Progenitor cell of endocrine pancreas (in vitro differentiated cells): Measurements from ENCODE around the gene LGALS7B. TPM values are rescaled to one million over a fixed set of nuclear protein-coding genes. Genes with fewer than 3 reads are reported as not detected.
"Not testable (repeated sequence)": the region's sequence is repeated elsewhere in the genome, so short reads cannot be mapped to it uniquely, and the experiment has no call there.

Experiments
- DNase-seq: peaks from one replicate; pipeline ENCODE4 v3.0.0; 2021; ENCODE audit warnings: low spot score; ENCODE audit not compliant: unreplicated experiment
- H3K27ac Mint-ChIP-seq: 2 replicates; pipeline ENCODE4 v1.8.0; 2021; ENCODE audit warnings: mild to moderate bottlenecking, moderate library complexity, mixed read lengths
- H3K27me3 Mint-ChIP-seq: 2 replicates; pipeline ENCODE4 v1.8.0; 2021; ENCODE audit warnings: mixed read lengths
- H3K36me3 Mint-ChIP-seq: 2 replicates; pipeline ENCODE4 v1.8.0; 2022; ENCODE audit warnings: mixed read lengths; ENCODE audit not compliant: insufficient read depth
- H3K4me1 Mint-ChIP-seq: 2 replicates; pipeline ENCODE4 v1.8.0; 2021; ENCODE audit warnings: low read depth, mixed read lengths
- H3K4me3 Mint-ChIP-seq: 2 replicates; pipeline ENCODE4 v1.8.0; 2021; ENCODE audit warnings: low read depth, mild to moderate bottlenecking, moderate library complexity, mixed read lengths
- H3K9me3 Mint-ChIP-seq: 2 replicates; pipeline ENCODE4 v1.8.0; 2021; ENCODE audit warnings: low read depth, mixed read lengths
- CTCF ChIP-seq: fragments of 200-600 bp; sonication (generic); IDR thresholded peaks from one replicate; pipeline ENCODE4 v1.5.0; 2021; ENCODE audit warnings: antibody characterized with exemption, mild to moderate bottlenecking; ENCODE audit not compliant: unreplicated experiment
- total RNA-seq: library from RNA; stranded (reverse); gene quantifications from 2 replicates; pipeline ENCODE4 v1.2.1, GENCODE V29; 2021

Gene LGALS7B
- total RNA-seq, 1 donor from 2014 or later, result not detected

- Mint-ChIP-seq H3K27ac (no peak overlapping the region), H3K4me1 (peaks cover 8% of the 10 kb centered on the region), H3K27me3 (no peaks in the 10 kb centered on the region), H3K4me3 (no peak overlapping the region), H3K36me3 (no peaks in the 10 kb centered on the region), H3K9me3 (no peaks in the 10 kb centered on the region)
- no peak for TF ChIP-seq CTCF
- no peak for DNase-seq
Observed at GRCh38 chr19:38806371-38806770, 17.4 kb downstream of the LGALS7B start.

- H3K27me3 Mint-ChIP-seq, DNase-seq, H3K4me3 Mint-ChIP-seq, H3K9me3 Mint-ChIP-seq, H3K36me3 Mint-ChIP-seq: not testable (repeated sequence)
- peaks cover 12% of the 10 kb centered on the region for H3K4me1 Mint-ChIP-seq
- peak overlapping the region; percentile 89 for H3K27ac Mint-ChIP-seq
Observed at GRCh38 chr19:38807374-38808098, 18.5 kb downstream of the LGALS7B start.

- Mint-ChIP-seq H3K36me3 (no peaks in the 10 kb centered on the region), H3K4me1 (peaks cover 12% of the 10 kb centered on the region), H3K27me3 (no peaks in the 10 kb centered on the region), H3K9me3 (no peaks in the 10 kb centered on the region), H3K27ac (no peak overlapping the region), H3K4me3 (no peak overlapping the region)
- DNase-seq, result no peak
- TF ChIP-seq CTCF, result no peak
Observed at GRCh38 chr19:38808741-38809140, 19.7 kb downstream of the LGALS7B start.

- TF ChIP-seq CTCF, result no peak
- Mint-ChIP-seq H3K36me3 (no peaks in the 10 kb centered on the region), H3K27me3 (no peaks in the 10 kb centered on the region), H3K4me3 (no peak overlapping the region), H3K9me3 (no peaks in the 10 kb centered on the region), H3K4me1 (peaks cover 12% of the 10 kb centered on the region), H3K27ac (no peak overlapping the region)
- no peak for DNase-seq
Observed at GRCh38 chr19:38809592-38810252, 20.7 kb downstream of the LGALS7B start.

- Mint-ChIP-seq H3K27me3 (no peaks in the 10 kb centered on the region), H3K9me3 (no peaks in the 10 kb centered on the region), H3K4me3 (no peak overlapping the region), H3K27ac (peak overlapping the region; percentile 24), H3K36me3 (peaks cover 8% of the 10 kb centered on the region), H3K4me1 (peaks cover 11% of the 10 kb centered on the region)
- TF ChIP-seq CTCF, result no peak
- DNase-seq, result no peak
Observed at GRCh38 chr19:38812009-38812840, 23.2 kb downstream of the LGALS7B start.
